HCT116 (cell line): ENCODE data around the gene COX15. TPM values are rescaled to one million over a fixed set of nuclear protein-coding genes. Genes with fewer than 3 reads are reported as not detected.
A peak's percentile ranks its signal among the peaks of the same experiment; 100 is the strongest.

Experiments
- ATAC-seq: fragments of 200-7000 bp; cut with Tn5 transposase; 2 replicates; pipeline ENCODE4 v1.9.1; 2020; ENCODE audit warnings: mild to moderate bottlenecking, moderate library complexity
- BruUV-seq: library from RNA; stranded (reverse); fragments of 400-500 nt; replicated peaks from 2 replicates; lab custom pipeline; 2021; lab: Mats Ljungman, UMichigan
- CTCF ChIA-PET: fragments of 300-600 bp; sonication (Branson Sonifier 250); formaldehyde crosslinking; loops from one replicate; lab custom pipeline; 2021; ENCODE audit warnings: antibody characterized with exemption; lab: Charles Lee
- POLR2A ChIA-PET: fragments of 300-600, 350-600 bp; sonication (Branson Sonifier 250); formaldehyde crosslinking; loops from one replicate; lab custom pipeline; 2021; ENCODE audit warnings: antibody characterized with exemption; lab: Charles Lee
- RAD21 ChIA-PET, 2 experiments: fragments of 300-600 bp; sonication (Branson Sonifier 250); formaldehyde crosslinking; loops; one replicate each; lab custom pipeline; 2023; ENCODE audit warnings: low total read pairs in 2 of 2; ENCODE audit not compliant: uncharacterized antibody in 2 of 2, unreplicated experiment in 2 of 2, low non-redundant PET in 1 of 2; lab: Charles Lee
- DNase-seq: peaks from one replicate; pipeline ENCODE4 v3.0.0-alpha.2; 2010; ENCODE audit warnings: low read depth, low spot score
- H2AFZ ChIP-seq: fragments of 200-600 bp; shearing (Covaris generic), sonication (generic); 2 replicates; pipeline ENCODE4 v1.6.1; 2017; ENCODE audit warnings: low read depth, mixed run types, mixed read lengths, antibody characterized with exemption, low read length; ENCODE audit not compliant: poor library complexity, severe bottlenecking
- H3K27ac ChIP-seq: 2 replicates; pipeline ENCODE4 v1.5.1; 2012; ENCODE audit warnings: low read depth, low read length
- H3K27me3 ChIP-seq: fragments of 200-600 bp; sonication (generic); 2 replicates; pipeline ENCODE4 v1.6.1; 2016; ENCODE audit warnings: mixed run types, low read length, mixed read lengths; ENCODE audit not compliant: insufficient read depth
- H3K36me3 ChIP-seq, 2 experiments: fragments of 200-500 bp in 1 of 2; fragments of 200-600 bp in 1 of 2; sonication (Bioruptor generic) in 1 of 2; sonication (generic) in 1 of 2; 2 replicates each; pipeline versions ENCODE4 v1.5.1 to v1.6.1; 2014 to 2016; ENCODE audit warnings: low read length in 2 of 2, inconsistent platforms in 1 of 2, mixed read lengths in 1 of 2, mixed run types in 1 of 2; ENCODE audit not compliant: insufficient read depth in 2 of 2, control insufficient read depth in 1 of 2
- H3K4me1 ChIP-seq, 2 experiments: fragments of 200-600 bp in 1 of 2; sonication (generic) in 1 of 2; 2 replicates each; pipeline versions ENCODE4 v1.5.1 to v1.6.1; 2012 to 2017; ENCODE audit warnings: low read length in 2 of 2, inconsistent platforms in 1 of 2, mild to moderate bottlenecking in 1 of 2, mixed read lengths in 1 of 2, mixed run types in 1 of 2, moderate library complexity in 1 of 2; ENCODE audit not compliant: insufficient read depth in 2 of 2, control insufficient read depth in 1 of 2
- H3K4me2 ChIP-seq: fragments of 200-600 bp; sonication (generic); 2 replicates; pipeline ENCODE4 v1.6.1; 2017; ENCODE audit warnings: mixed run types, low read length, mixed read lengths
- H3K4me3 ChIP-seq, 2 experiments: fragments of 200-600 bp in 1 of 2; sonication (generic) in 1 of 2; replicated peaks in 1 of 2; 2 replicates each; pipeline ENCODE4 v1.5.1; 2011 to 2016; ENCODE audit warnings: low read length in 2 of 2, control low read depth in 1 of 2, low read depth in 1 of 2, mild to moderate bottlenecking in 1 of 2, mixed read lengths in 1 of 2, mixed run types in 1 of 2
- H3K79me2 ChIP-seq: fragments of 200-600 bp; sonication (generic); 2 replicates; pipeline ENCODE4 v1.6.1; 2017; ENCODE audit warnings: mild to moderate bottlenecking, mixed run types, low read length, moderate library complexity, mixed read lengths; ENCODE audit not compliant: insufficient read depth
- H3K9ac ChIP-seq: fragments of 200-600 bp; sonication (generic); 2 replicates; pipeline ENCODE4 v1.6.1; 2016; ENCODE audit warnings: low read length, mixed read lengths
- H3K9me2 ChIP-seq: fragments of 200-600 bp; sonication (generic), shearing (Covaris generic); 2 replicates; pipeline ENCODE4 v1.6.1; 2017; ENCODE audit warnings: mixed run types, mild to moderate bottlenecking, moderate library complexity; ENCODE audit not compliant: insufficient read depth
- H3K9me3 ChIP-seq, 2 experiments: fragments of 200-500 bp in 1 of 2; fragments of 200-600 bp in 1 of 2; sonication (Bioruptor generic) in 1 of 2; sonication (generic) in 1 of 2; 2 replicates each; pipeline ENCODE4 v1.6.1; 2014 to 2017; ENCODE audit warnings: low read length in 2 of 2, mixed read lengths in 2 of 2, inconsistent platforms in 1 of 2, low read depth in 1 of 2, mild to moderate bottlenecking in 1 of 2, mixed run types in 1 of 2, moderate library complexity in 1 of 2; ENCODE audit not compliant: control insufficient read depth in 1 of 2, insufficient read depth in 1 of 2
- H4K20me1 ChIP-seq: fragments of 200-600 bp; sonication (generic), shearing (Covaris generic); 2 replicates; pipeline ENCODE4 v1.6.1; 2017; ENCODE audit warnings: mixed run types, mild to moderate bottlenecking, moderate library complexity; ENCODE audit not compliant: insufficient read depth
- MAX ChIP-seq: IDR thresholded peaks from 2 replicates; pipeline ENCODE4 v1.6.1; 2012
- ZBTB33 ChIP-seq: IDR thresholded peaks from 2 replicates; pipeline ENCODE4 v1.6.1; 2011; ENCODE audit warnings: mild to moderate bottlenecking, low read length, moderate library complexity; ENCODE audit not compliant: insufficient replicate concordance; ENCODE audit errors: extremely low read depth
- intact Hi-C: fragments of 100-400 bp; cut with micrococcal nuclease; formaldehyde crosslinking; loops from 2 replicates; pipeline ENCODE4 v1.10.0; 2022
- total RNA-seq: library from RNA; stranded (reverse); gene quantifications from one replicate; pipeline ENCODE4 v1.2.1, GENCODE V29; 2021; ENCODE audit not compliant: unreplicated experiment

COX15 gene
- total RNA-seq, 1 experiment from 2014 or later: 79.6 TPM

GRCh38 chr10:99685597-99685967, 46.3 kb downstream of the COX15 start:
- no TSS peak for BruUV-seq
- POLR2A ChIA-PET: interaction anchor here (1.1 kb wide), 1 partner anchor 255 kb away, joined by 3 read pairs; the partner anchor contains the start of gene GOT1
- no peak overlapping the region for H3K27ac ChIP-seq

More at GRCh38 chr10:99685597-99685967, 46.3 kb downstream of the COX15 start:
- Histone ChIP-seq H4K20me1 (no peaks in the 10 kb centered on the region), H3K36me3 (peaks cover 3 to 4% of the 10 kb centered on the region in 2 experiments; a peak in 1 of 4 replicates), H3K4me3 (0 out of 4 replicates have a peak overlapping the region, but pooled peaks of 1 of the 2 experiments have one; percentile 14), H3K79me2 (no peaks in the 10 kb centered on the region), H3K9ac (no peak overlapping the region), H2AFZ (no peak overlapping the region), H3K9me2 (no peaks in the 10 kb centered on the region), H3K4me2 (peak overlapping the region; percentile 55), H3K4me1 (peaks cover 4 to 20% of the 10 kb centered on the region in 2 experiments), H3K9me3 (no peaks in the 10 kb centered on the region), H3K27me3 (no peaks in the 10 kb centered on the region)
- intact Hi-C loops: loop anchor here (5.0 kb wide), 1 partner anchor 37 kb away; no protein-coding TSS in a partner anchor
- TF ChIP-seq ZBTB33: no peak
- no peak for TF ChIP-seq MAX
- DNase-seq: no peak
- CTCF ChIA-PET: no interaction called here
- ATAC-seq: peak; percentile 7; the same call in 1 of the 2 replicates
- RAD21 ChIA-PET: no interaction called here
